Epithelial cell of proximal tubule (primary cell): ENCODE results near the gene UGGT1. TPM values are rescaled to one million over a fixed set of nuclear protein-coding genes. Genes with fewer than 3 reads are reported as not detected.

ENCODE experiments used
- DNase-seq: peaks from one replicate; pipeline ENCODE4 v3.0.0-alpha.2; 2011; ENCODE audit warnings: low read depth
- H3K4me3 ChIP-seq: 2 replicates; pipeline ENCODE4 v1.5.1; 2011; ENCODE audit warnings: low read depth, mild to moderate bottlenecking, low read length
- CTCF ChIP-seq: conservative IDR thresholded peaks from 2 replicates; pipeline ENCODE4 v1.5.1; 2012; ENCODE audit warnings: low read depth, mild to moderate bottlenecking, low read length
- total RNA-seq: library from RNA; depleted of rRNA; stranded (reverse); fragments of >200 nt; gene quantifications from 2 replicates; pipeline ENCODE4 v1.2.3, GENCODE V29; 2015

UGGT1 gene
- total RNA-seq, 1 donor from 2014 or later, result 43.2 TPM

GRCh38 chr2:128062571-128062970 is 28.4 kb upstream of the UGGT1 start:
- TF ChIP-seq CTCF, result no peak
- DNase-seq, result no peak
- no peak overlapping the region for H3K4me3 ChIP-seq

- DNase-seq, result no peak
- no peak for TF ChIP-seq CTCF
- no peak overlapping the region for H3K4me3 ChIP-seq
These were observed 26.6 kb upstream of the UGGT1 start for GRCh38 chr2:128064353-128064752.

- no peak overlapping the region for H3K4me3 ChIP-seq
- no peak for TF ChIP-seq CTCF
- no peak for DNase-seq
These were observed 21.2 kb upstream of the UGGT1 start for GRCh38 chr2:128069769-128070168.

- TF ChIP-seq CTCF, result no peak
- no peak for DNase-seq
- no peak overlapping the region for H3K4me3 ChIP-seq
These were observed 17.7 kb upstream of the UGGT1 start for GRCh38 chr2:128073278-128073677.

- TF ChIP-seq CTCF, result no peak
- no peak for DNase-seq
- no peak overlapping the region for H3K4me3 ChIP-seq
These were observed 14.4 kb upstream of the UGGT1 start for GRCh38 chr2:128076461-128077106.

- TF ChIP-seq CTCF, result no peak
- no peak for DNase-seq
- H3K4me3 ChIP-seq, result no peak overlapping the region
These were observed 6.2 kb upstream of the UGGT1 start for GRCh38 chr2:128084757-128085156.

GRCh38 chr2:128086244-128086643 is 4.8 kb upstream of the UGGT1 start:
- TF ChIP-seq CTCF, result no peak
- DNase-seq, result no peak
- no peak overlapping the region for H3K4me3 ChIP-seq
